ENCODE results near the gene DDA1. TPM values are rescaled to one million over a fixed set of nuclear protein-coding genes. Genes with fewer than 3 reads are reported as not detected.

Gene DDA1
- total RNA-seq, 1 donor from 2014 or later: 38.7 TPM

DNA sequence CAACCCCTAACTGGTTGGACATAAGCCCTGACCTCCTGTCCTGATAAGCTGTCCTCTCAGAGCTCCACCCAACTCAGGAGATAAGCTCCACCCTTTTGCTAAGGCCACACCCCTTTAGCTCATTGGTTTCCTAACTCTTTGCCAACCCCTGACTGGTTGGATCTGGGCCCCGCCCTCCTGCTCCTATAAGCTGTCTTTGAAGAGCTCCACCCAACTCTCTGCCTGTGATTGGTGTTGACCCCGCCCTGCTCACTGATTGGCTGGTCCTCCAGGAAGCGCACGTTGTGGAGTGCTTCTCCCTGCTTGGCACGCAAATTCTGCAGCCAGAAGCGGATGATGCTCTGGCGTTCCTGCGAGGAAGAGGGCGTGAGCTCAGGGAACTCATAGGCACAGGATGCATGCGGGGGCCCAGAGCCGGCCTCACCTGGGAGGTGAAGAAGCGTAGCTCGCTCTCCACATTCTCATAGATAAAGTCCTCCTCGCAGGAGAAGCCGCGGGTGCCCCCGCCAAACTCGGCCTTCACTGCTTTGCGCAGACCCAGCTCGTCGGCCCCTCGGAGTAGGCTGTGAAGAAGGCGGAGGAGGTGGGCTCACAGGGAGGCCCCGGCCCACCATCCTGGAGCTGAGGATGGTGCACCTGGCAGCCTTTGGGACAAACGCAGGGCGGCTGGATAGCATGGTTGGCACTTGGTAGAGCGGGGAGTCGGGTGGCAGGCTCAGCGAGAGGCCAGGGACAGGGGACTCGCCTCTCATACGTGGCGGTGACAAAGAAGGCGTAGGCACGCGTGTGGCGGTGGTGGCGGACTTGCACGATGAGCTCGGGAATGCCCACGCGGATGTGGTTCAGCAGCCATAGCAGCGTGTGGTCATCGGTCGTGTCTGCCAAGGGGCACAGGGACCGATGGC lies 23.6 kb downstream of the DDA1 start:
- TF ChIP-seq CTCF (conservative IDR thresholded peaks at IDR 0.05): no peak
- peaks cover 16% of the 10 kb centered on the region for H3K4me1 Mint-ChIP-seq (ENCODE audit: unreplicated experiment)
- no peaks in the 10 kb centered on the region for H3K9me3 Mint-ChIP-seq
- no peak for DNase-seq (ENCODE audit: extremely low spot score, unreplicated experiment)
- peak overlapping the region; percentile 67 for H3K4me3 Mint-ChIP-seq
- H3K27me3 Mint-ChIP-seq: peaks cover 10% of the 10 kb centered on the region
- H3K36me3 Mint-ChIP-seq: peaks cover 9% of the 10 kb centered on the region
- H3K27ac Mint-ChIP-seq: peak overlapping the region; percentile 53

DNA sequence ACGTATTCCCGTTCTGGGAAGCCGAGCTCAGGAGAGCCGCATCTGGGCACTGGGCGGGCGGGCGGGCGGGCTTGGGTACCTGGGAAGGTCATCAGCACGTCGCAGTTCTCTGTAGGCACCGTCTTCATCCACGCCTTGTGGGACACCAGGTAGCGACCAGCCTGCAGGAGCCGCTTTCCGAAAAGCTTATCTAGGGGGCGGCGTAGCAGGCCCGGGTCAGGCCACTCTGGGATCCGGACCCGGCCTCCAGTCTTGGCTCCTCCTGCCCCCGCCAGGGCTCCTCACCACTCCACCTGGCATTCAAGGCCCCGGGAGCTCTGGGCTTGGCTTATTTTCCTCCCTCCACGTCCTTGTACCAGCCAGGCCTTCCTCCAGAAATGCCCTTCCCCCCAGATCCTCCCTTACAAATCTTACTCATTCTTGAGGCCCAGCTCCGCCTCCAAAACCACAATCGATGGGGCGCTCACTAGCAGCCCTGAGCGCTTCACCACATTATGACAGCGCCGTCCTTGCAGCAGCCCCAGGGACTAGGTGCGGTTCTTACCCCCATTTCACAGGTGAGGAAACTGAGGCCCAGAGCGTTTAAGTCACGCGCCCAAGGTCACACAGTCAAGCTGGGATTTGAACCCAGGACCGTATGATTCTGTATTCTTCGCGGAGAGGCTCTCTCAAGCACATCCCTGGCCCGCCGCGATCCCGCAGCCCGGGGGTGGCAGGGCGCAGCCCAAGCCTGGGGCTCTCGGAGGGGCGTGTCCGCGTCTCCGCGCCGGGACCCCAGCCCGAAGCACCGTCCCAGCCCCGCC lies 24.4 kb downstream of the DDA1 start:
- peak overlapping the region; percentile 85 for H3K27ac Mint-ChIP-seq

GRCh38 chr19:17334414-17335409 lies 25.3 kb downstream of the DDA1 start, which contains the start of gene ANO8:
Gene ANO8 (minus strand): TSS chr19:17334855. CDS start chr19:17334670, 185 bp downstream.
- peaks cover 15% of the 10 kb centered on the region for H3K4me1 Mint-ChIP-seq (ENCODE audit: unreplicated experiment)
- peaks cover 10% of the 10 kb centered on the region for H3K27me3 Mint-ChIP-seq
- H3K27ac Mint-ChIP-seq: peak within 1 kb of the TSS; percentile 98
- H3K36me3 Mint-ChIP-seq: peaks cover 9% of the 10 kb centered on the region
- no peaks in the 10 kb centered on the region for H3K9me3 Mint-ChIP-seq
- TF ChIP-seq CTCF (conservative IDR thresholded peaks at IDR 0.05): no peak
- peak within 1 kb of the TSS; percentile 98 for H3K4me3 Mint-ChIP-seq
- DNase-seq (ENCODE audit: extremely low spot score, unreplicated experiment): peak; percentile 97

More for the DNA sequence above, 24.4 kb downstream of the DDA1 start:
- peaks cover 15% of the 10 kb centered on the region for H3K4me1 Mint-ChIP-seq (ENCODE audit: unreplicated experiment)
- H3K27me3 Mint-ChIP-seq: peaks cover 10% of the 10 kb centered on the region
- peaks cover 9% of the 10 kb centered on the region for H3K36me3 Mint-ChIP-seq
- no peak for DNase-seq (ENCODE audit: extremely low spot score, unreplicated experiment)
- no peak for TF ChIP-seq CTCF (conservative IDR thresholded peaks at IDR 0.05)
- no peaks in the 10 kb centered on the region for H3K9me3 Mint-ChIP-seq
- peak overlapping the region; percentile 98 for H3K4me3 Mint-ChIP-seq

DNA sequence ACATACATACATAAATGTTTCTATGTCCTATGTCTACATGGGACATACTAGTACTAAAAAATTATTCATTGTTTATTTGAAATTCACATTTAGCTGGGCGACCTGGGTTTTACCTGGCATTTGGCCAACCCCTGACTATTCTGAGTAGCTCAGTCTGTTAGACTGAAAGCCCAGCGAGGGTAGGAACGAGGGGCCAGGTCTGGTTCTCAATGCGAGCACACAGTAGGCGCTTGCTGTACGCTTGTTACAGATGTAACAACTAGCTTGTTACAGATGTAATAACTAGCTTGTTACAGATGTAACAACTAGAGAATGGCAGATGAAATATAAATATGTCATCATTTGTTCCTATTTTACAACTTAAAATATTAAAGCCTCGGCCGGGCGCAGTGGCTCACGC lies 26.2 kb downstream of the DDA1 start:
- no peak for TF ChIP-seq CTCF (conservative IDR thresholded peaks at IDR 0.05)
- Mint-ChIP-seq H3K27ac (peak overlapping the region; percentile 98), H3K4me3 (peak overlapping the region; percentile 98), H3K9me3 (no peaks in the 10 kb centered on the region), H3K4me1 (ENCODE audit: unreplicated experiment) (peaks cover 15% of the 10 kb centered on the region), H3K36me3 (peaks cover 8% of the 10 kb centered on the region), H3K27me3 (peaks cover 5% of the 10 kb centered on the region)
- no peak for DNase-seq (ENCODE audit: extremely low spot score, unreplicated experiment)

Measured in type B pancreatic cell (in vitro differentiated cells).